CD14-positive monocyte (primary cell): ENCODE results near the gene SOHLH1. TPM values are rescaled to one million over a fixed set of nuclear protein-coding genes. Genes with fewer than 3 reads are reported as not detected.

Experiments
- DNase-seq, 3 donors: peaks; one replicate each; pipeline ENCODE4 v3.0.0-alpha.2; 2011 to 2022
- H2AFZ ChIP-seq: 2 replicates; pipeline ENCODE4 v1.6.0; 2012; ENCODE audit warnings: mild to moderate bottlenecking, low read depth, low read length, inconsistent platforms; ENCODE audit not compliant: insufficient read depth, poor library complexity, severe bottlenecking
- H3K27ac ChIP-seq, 2 donors: 1 replicate in 1 of 2; 2 replicates in 1 of 2; pipeline ENCODE4 v1.5.1; 2012 to 2013; ENCODE audit warnings: low read length in 2 of 2, control low read depth in 1 of 2, inconsistent platforms in 1 of 2, low read depth in 1 of 2, mild to moderate bottlenecking in 1 of 2
- H3K27me3 ChIP-seq, 2 donors: one replicate each; pipeline versions ENCODE4 v1.6.0 to v1.6.1; 2011 to 2013; ENCODE audit warnings: low read length in 2 of 2; ENCODE audit not compliant: control insufficient read depth in 2 of 2, insufficient read depth in 2 of 2
- H3K36me3 ChIP-seq, 2 donors: replicated peaks in 1 of 2; 1 replicate in 1 of 2; 2 replicates in 1 of 2; pipeline versions ENCODE4 v1.5.1 to v1.6.1; 2012 to 2013; ENCODE audit warnings: low read length in 2 of 2, control low read depth in 1 of 2, inconsistent platforms in 1 of 2, mild to moderate bottlenecking in 1 of 2; ENCODE audit not compliant: insufficient read depth in 2 of 2, control insufficient read depth in 1 of 2
- H3K4me1 ChIP-seq, 2 donors: 1 replicate in 1 of 2; 2 replicates in 1 of 2; pipeline versions ENCODE4 v1.5.1 to v1.6.1; 2012 to 2013; ENCODE audit warnings: low read length in 2 of 2, control low read depth in 1 of 2, inconsistent platforms in 1 of 2, mild to moderate bottlenecking in 1 of 2, moderate library complexity in 1 of 2; ENCODE audit not compliant: insufficient read depth in 2 of 2, control insufficient read depth in 1 of 2
- H3K4me2 ChIP-seq: replicated peaks from 2 replicates; pipeline ENCODE3; 2012; ENCODE audit warnings: low read length, moderate library complexity, mild to moderate bottlenecking; ENCODE audit not compliant: poor library complexity, severe bottlenecking; ENCODE audit errors: extremely low read depth
- H3K4me3 ChIP-seq, 3 experiments: fragments of 200-600 bp in 1 of 3; sonication (generic) in 1 of 3; replicated peaks in 1 of 3; 1 replicate in 2 of 3; 2 replicates in 1 of 3; pipeline ENCODE4 v1.5.1; 2011 to 2013; ENCODE audit warnings: low read length in 3 of 3, mild to moderate bottlenecking in 3 of 3, control low read depth in 2 of 3, low read depth in 2 of 3, inconsistent platforms in 1 of 3, moderate library complexity in 1 of 3
- H3K79me2 ChIP-seq: 2 replicates; pipeline ENCODE4 v1.6.0; 2012; ENCODE audit warnings: mild to moderate bottlenecking, control low read depth, inconsistent platforms, low read length, moderate library complexity; ENCODE audit not compliant: insufficient read depth
- H3K9ac ChIP-seq: 2 replicates; pipeline ENCODE4 v1.6.0; 2017; ENCODE audit warnings: low read length, mild to moderate bottlenecking; ENCODE audit not compliant: insufficient read depth, poor library complexity, severe bottlenecking
- H3K9me3 ChIP-seq, 2 donors: replicated peaks in 1 of 2; 1 replicate in 1 of 2; 2 replicates in 1 of 2; pipeline versions ENCODE4 v1.5.1 to v1.6.1; 2012 to 2013; ENCODE audit warnings: low read length in 2 of 2, control low read depth in 1 of 2; ENCODE audit not compliant: control insufficient read depth in 1 of 2, insufficient read depth in 1 of 2
- H4K20me1 ChIP-seq: 2 replicates; pipeline ENCODE4 v1.6.0; 2012; ENCODE audit warnings: mild to moderate bottlenecking, low read length, control low read depth, moderate library complexity; ENCODE audit not compliant: insufficient read depth
- H3K27ac Mint-ChIP-seq, 7 donors: one replicate each; pipeline ENCODE4 v1.8.0; 2020; ENCODE audit warnings: mild to moderate bottlenecking in 7 of 7, mixed read lengths in 7 of 7, moderate library complexity in 6 of 7, inconsistent platforms in 2 of 7
- H3K27me3 Mint-ChIP-seq, 3 donors: one replicate each; pipeline ENCODE4 v1.8.0; 2021 to 2022; ENCODE audit warnings: low read depth in 3 of 3, mild to moderate bottlenecking in 3 of 3, mixed read lengths in 3 of 3, moderate library complexity in 3 of 3, inconsistent platforms in 1 of 3
- H3K36me3 Mint-ChIP-seq, 2 donors: one replicate each; pipeline ENCODE4 v1.8.0; 2020; ENCODE audit warnings: mixed read lengths in 2 of 2, inconsistent platforms in 1 of 2, mild to moderate bottlenecking in 1 of 2
- H3K4me1 Mint-ChIP-seq: one replicate; pipeline ENCODE4 v1.8.0; 2020; ENCODE audit warnings: mild to moderate bottlenecking, mixed read lengths
- H3K4me3 Mint-ChIP-seq, 2 donors: one replicate each; pipeline ENCODE4 v1.8.0; 2020; ENCODE audit warnings: mild to moderate bottlenecking in 2 of 2, mixed read lengths in 2 of 2, moderate library complexity in 1 of 2
- H3K9me3 Mint-ChIP-seq, 7 donors: one replicate each; pipeline ENCODE4 v1.8.0; 2020 to 2022; ENCODE audit warnings: mixed read lengths in 7 of 7, mild to moderate bottlenecking in 6 of 7, moderate library complexity in 6 of 7, inconsistent platforms in 2 of 7
- CTCF ChIP-seq: fragments of 200-600 bp; IDR thresholded peaks from one replicate; pipeline ENCODE4 v1.8.0; 2022; ENCODE audit warnings: antibody characterized with exemption, mild to moderate bottlenecking
- WGBS: methylation state at CpG from one replicate; pipeline ENCODE4 v1.1.5; 2013; ENCODE audit warnings: missing lambda C conversion rate; ENCODE audit not compliant: insufficient coverage; 5-methylcytosine and 5-hydroxymethylcytosine counted together
- intact Hi-C, 2 donors: fragments of 100-400 bp; cut with micrococcal nuclease; formaldehyde crosslinking; loops; one replicate each; pipeline versions ENCODE4 v1.15.0 to v1.15.1; 2023
- polyA plus RNA-seq, 3 donors: library from polyadenylated mRNA; depleted of rRNA in 1 of 3; unstranded in 2 of 3; stranded (reverse) in 1 of 3; fragments of 300-500 nt in 2 of 3; fragments of >200 nt in 1 of 3; fragmentation: Illumina TruSeq in 2 of 3; gene quantifications; 1 replicate in 2 of 3; 2 replicates in 1 of 3; pipeline ENCODE4 v1.2.3, GENCODE V29; 2012 to 2021

Gene SOHLH1
- polyA plus RNA-seq, 3 donors = not detected

DNA sequence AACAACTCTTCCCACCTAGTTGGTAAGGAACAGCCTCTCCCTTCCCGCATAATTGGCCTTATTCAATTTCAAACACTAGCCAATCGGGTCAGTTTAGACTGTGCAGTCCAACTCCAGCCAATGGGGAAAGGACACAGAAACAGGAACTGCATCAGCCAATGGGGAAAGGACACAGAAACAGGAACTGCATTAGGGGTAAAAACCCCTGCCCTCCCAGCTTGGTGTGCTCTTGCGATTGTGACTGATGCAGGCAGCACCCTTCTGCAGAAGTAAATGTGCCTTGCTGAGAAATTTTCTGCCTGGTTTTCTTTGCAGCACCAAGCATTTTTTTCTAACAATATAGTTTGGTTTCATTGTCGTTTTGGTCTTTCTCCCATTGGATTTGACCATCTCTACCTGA, 51.4 kb downstream of the SOHLH1 start:
- Histone ChIP-seq H3K4me2 (no peak overlapping the region), H3K79me2 (no peaks in the 10 kb centered on the region), H4K20me1 (no peaks in the 10 kb centered on the region), H3K9me3 (peaks cover 44 to 77% of the 10 kb centered on the region in 2 donors), H3K27ac (no peak overlapping the region), H3K4me1 (no peaks in the 10 kb centered on the region), H3K9ac (no peak overlapping the region), H3K4me3 (no peak overlapping the region), H2AFZ (no peak overlapping the region), H3K36me3 (no peaks in the 10 kb centered on the region), H3K27me3 (no peaks in the 10 kb centered on the region)
- peaks cover 38 to 68% (median 64%) of the 10 kb centered on the region in 7 donors for H3K9me3 Mint-ChIP-seq
- intact Hi-C loops = no loop called here
- no peaks in the 10 kb centered on the region for H3K36me3 Mint-ChIP-seq
- DNase-seq = no peak
- H3K27me3 Mint-ChIP-seq = peaks cover 0 to 3% (median 0%) of the 10 kb centered on the region in 3 donors
- no peak overlapping the region for H3K27ac Mint-ChIP-seq
- no CpG with 5 or more reads among the region's 4 CpGs for WGBS
- H3K4me1 Mint-ChIP-seq = no peaks in the 10 kb centered on the region
- no peak for TF ChIP-seq CTCF
- no peak overlapping the region for H3K4me3 Mint-ChIP-seq

- DNase-seq = no peak
- no peaks in the 10 kb centered on the region for H3K36me3 ChIP-seq
- no peak for TF ChIP-seq CTCF
- Mint-ChIP-seq H3K27ac (no peak overlapping the region), H3K9me3 (peaks cover 32 to 68% (median 64%) of the 10 kb centered on the region in 7 donors), H3K4me3 (no peak overlapping the region), H3K36me3 (no peaks in the 10 kb centered on the region), H3K27me3 (no peaks in the 10 kb centered on the region), H3K4me1 (no peaks in the 10 kb centered on the region)
- H3K79me2 ChIP-seq = no peaks in the 10 kb centered on the region
- no peaks in the 10 kb centered on the region for H4K20me1 ChIP-seq
- H3K9me3 ChIP-seq = peaks cover 39 to 57% of the 10 kb centered on the region in 2 donors
- WGBS = 93% methylated on average over 4 of the region's 5 CpGs
- H3K9ac ChIP-seq = no peak overlapping the region
- no peak overlapping the region for H3K4me2 ChIP-seq
- H3K4me1 ChIP-seq = no peaks in the 10 kb centered on the region
- H3K27me3 ChIP-seq = no peaks in the 10 kb centered on the region
- no peak overlapping the region for H3K4me3 ChIP-seq
- H2AFZ ChIP-seq = no peak overlapping the region
- intact Hi-C loops = no loop called here
- H3K27ac ChIP-seq = no peak overlapping the region
Observed at GRCh38 chr9:135644631-135645218, 54.6 kb downstream of the SOHLH1 start.

Other genes with a start within 250 kb of the SOHLH1 start
- 1 to 10 TPM in 1 of 3 donors, under 1 TPM in 2; 0.56 to 4.7 (median 0.60) TPM for gene PPP1R26, start 219.7 kb downstream of the SOHLH1 start, polyA plus RNA-seq
- 10 to 100 TPM; 27.9 to 54.4 (median 30.2) TPM for gene MRPS2, start 198.8 kb downstream of the SOHLH1 start, polyA plus RNA-seq
- gene LCN1, start 178.0 kb downstream of the SOHLH1 start, polyA plus RNA-seq = not detected
- gene OBP2A, start 153.4 kb downstream of the SOHLH1 start, polyA plus RNA-seq = not detected
- not detected for gene PAEP, start 137.7 kb downstream of the SOHLH1 start, polyA plus RNA-seq
- not detected for gene GLT6D1, start 59.9 kb downstream of the SOHLH1 start, polyA plus RNA-seq
- not detected for gene LCN9, start 36.2 kb downstream of the SOHLH1 start, polyA plus RNA-seq
- gene KCNT1, start 2.7 kb upstream of the SOHLH1 start, polyA plus RNA-seq = not detected
- 1 to 10 TPM in 1 of 3 donors, under 1 TPM in 2; 0.71 to 9.0 (median 0.75) TPM for gene CAMSAP1, start 208.1 kb upstream of the SOHLH1 start, polyA plus RNA-seq